AG04449 (cell line): ENCODE measurements around the gene TFPT.

ENCODE experiments used
- CTCF ChIA-PET: fragments of 350-600 bp; formaldehyde crosslinking; extraction: SDS; loops from one replicate; lab custom pipeline; 2021; ENCODE audit warnings: antibody characterized with exemption; lab: Yijun Ruan, JAX
- POLR2A ChIA-PET: fragments of 400-600, 350-600 bp; formaldehyde crosslinking; extraction: SDS; loops from one replicate; lab custom pipeline; 2020; ENCODE audit warnings: antibody characterized with exemption, inconsistent platforms; lab: Yijun Ruan, JAX
- DNase-seq: peaks from one replicate; pipeline ENCODE4 v3.0.0-alpha.2; 2010; ENCODE audit warnings: low read depth, low spot score
- H3K4me3 ChIP-seq: 2 replicates; pipeline ENCODE4 v1.5.1; 2011; ENCODE audit warnings: low read depth, mild to moderate bottlenecking, control low read depth, low read length
- TF ChIP-seq, protein P1 (sequence below): IDR thresholded peaks from one replicate; pipeline ENCODE4 v1.5.1; 2011; ENCODE audit warnings: mild to moderate bottlenecking, moderate library complexity, low read length, control low read depth, inconsistent platforms; ENCODE audit not compliant: insufficient read depth; ENCODE audit errors: missing control alignments

TFPT gene

DNA sequence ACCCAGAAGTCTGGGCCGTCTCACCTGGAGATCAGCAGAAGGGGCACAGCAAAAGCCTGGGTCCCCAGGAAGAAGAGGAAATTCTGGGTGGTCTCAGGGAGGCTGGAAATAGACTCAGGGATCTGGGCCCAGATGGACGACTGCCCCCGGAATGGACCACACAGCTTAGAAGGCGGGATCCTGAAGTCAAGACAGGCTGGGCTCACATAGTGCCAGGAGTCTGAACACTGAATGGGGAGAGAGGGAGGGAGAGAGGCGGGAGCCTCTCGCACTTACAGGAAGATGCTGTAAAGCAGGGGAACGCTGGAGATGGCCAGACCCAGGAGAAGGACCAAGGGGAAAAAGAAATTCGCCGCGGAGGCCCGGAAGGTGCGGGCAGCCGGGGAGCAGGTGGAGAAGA, 45.4 kb upstream of the TFPT start:
- no peak for DNase-seq

DNA sequence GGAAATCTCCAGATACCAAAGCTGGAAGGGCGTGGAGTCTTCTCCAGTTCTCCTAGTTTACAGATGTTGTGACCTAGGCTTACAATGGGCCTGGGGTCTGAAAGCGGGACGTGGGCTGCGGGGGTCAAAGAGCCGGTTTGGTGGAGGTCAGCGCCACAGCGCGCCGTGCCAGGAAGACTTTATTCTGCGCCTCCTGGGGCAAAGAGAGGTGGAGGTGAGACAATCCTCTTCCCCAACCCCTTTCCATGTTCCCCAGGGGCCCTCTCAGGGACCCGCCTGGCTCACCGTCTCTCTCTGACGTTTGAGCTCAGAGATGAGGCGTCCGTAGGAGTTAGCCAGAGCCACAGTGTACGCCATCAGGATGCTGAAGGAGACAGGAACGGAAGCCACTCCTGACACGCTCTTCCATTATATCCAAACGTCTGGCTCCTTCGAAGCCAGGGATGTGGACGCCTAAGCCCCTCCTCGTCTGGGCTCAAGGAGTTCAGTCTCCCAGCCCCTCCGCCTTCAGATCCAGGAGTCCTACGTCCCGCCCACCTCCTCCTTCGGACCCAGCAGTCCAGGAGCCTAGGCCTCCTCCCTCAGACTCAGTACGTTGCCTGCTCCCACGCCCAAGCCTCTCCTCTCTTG, 44.8 kb upstream of the TFPT start:
- no peak for DNase-seq
- CTCF ChIA-PET = interaction anchor here (1.1 to 2.5 kb wide), 4 partner anchors 8 to 74 kb away, joined by 3 to 14 read pairs (median 5); partner anchors contain the start of genes CNOT3 and MBOAT7
- POLR2A ChIA-PET = interaction anchor here (0.7 to 2.0 kb wide), 6 partner anchors 9 to 151 kb away, joined by 4 to 13 read pairs (median 4); partner anchors contain the start of genes CNOT3 and MBOAT7
- peak overlapping the region; percentile 72 for H3K4me3 ChIP-seq
- TF ChIP-seq, protein P1, sequence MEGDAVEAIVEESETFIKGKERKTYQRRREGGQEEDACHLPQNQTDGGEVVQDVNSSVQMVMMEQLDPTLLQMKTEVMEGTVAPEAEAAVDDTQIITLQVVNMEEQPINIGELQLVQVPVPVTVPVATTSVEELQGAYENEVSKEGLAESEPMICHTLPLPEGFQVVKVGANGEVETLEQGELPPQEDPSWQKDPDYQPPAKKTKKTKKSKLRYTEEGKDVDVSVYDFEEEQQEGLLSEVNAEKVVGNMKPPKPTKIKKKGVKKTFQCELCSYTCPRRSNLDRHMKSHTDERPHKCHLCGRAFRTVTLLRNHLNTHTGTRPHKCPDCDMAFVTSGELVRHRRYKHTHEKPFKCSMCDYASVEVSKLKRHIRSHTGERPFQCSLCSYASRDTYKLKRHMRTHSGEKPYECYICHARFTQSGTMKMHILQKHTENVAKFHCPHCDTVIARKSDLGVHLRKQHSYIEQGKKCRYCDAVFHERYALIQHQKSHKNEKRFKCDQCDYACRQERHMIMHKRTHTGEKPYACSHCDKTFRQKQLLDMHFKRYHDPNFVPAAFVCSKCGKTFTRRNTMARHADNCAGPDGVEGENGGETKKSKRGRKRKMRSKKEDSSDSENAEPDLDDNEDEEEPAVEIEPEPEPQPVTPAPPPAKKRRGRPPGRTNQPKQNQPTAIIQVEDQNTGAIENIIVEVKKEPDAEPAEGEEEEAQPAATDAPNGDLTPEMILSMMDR = no peak

More for the DNA sequence above, 45.4 kb upstream of the TFPT start:
- POLR2A ChIA-PET = interaction anchor here (0.7 kb wide), 1 partner anchor 150 kb away, joined by 4 read pairs; no protein-coding TSS in a partner anchor
- TF ChIP-seq, protein P1 = no peak
- CTCF ChIA-PET = interaction anchor here (2.5 kb wide), 1 partner anchor 28 kb away, joined by 14 read pairs; the partner anchor contains the start of gene MBOAT7
- peak overlapping the region; percentile 72 for H3K4me3 ChIP-seq

DNA sequence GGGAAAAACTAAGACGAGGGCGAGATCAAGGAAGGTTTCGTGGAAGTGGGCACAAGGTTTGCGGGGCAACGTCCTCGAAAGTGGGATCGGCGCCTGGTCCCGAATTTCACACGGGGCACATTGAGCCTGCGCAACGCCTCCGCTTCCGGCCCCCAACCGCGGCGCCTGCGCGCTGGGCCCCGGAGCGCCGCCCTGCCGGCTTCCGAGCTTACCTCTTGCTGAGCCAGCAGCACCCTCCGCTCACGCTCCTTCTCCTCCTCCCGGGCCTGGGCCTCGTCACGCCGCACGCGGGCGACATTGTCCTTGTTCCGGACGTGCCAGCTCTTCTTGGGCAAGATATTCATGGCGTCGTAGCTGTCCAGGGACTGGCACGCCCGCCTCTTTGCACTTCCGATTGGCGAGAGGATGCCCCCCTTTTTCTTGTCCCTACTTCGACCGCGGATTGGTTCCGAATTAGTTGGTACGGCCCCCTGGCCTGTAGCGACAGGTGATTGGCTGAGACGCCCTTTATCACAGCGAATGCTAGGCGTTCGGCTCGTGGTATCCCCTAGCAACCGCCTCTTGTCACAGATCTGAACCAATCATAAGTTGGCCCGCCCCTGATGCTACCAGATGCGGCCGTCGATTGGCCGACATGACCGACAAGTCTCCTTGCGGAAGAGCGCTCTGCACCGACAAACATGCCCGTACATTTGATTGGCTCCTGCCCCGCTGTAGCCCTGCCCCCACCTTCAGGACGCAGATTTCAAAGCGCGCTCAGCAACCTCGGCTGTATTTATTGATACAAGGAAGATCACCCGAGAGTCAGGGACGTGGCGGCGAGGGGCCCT, 44.1 kb upstream of the TFPT start, which contains the start of gene LENG1:
Gene LENG1 (minus strand): TSS at position 370 of the 830 bp plus-strand sequence. CDS start 26 bp downstream, at position 344.
- TF ChIP-seq, protein P1 = peak; percentile 25
- ChIA-PET POLR2A (interaction anchor here (0.7 to 2.0 kb wide), 6 partner anchors 8 to 50 kb away, joined by 3 to 13 read pairs (median 4); partner anchors contain the start of genes CNOT3 and MBOAT7), CTCF (interaction anchor here (1.1 to 2.5 kb wide), 8 partner anchors 9 to 75 kb away, joined by 3 to 14 read pairs (median 5); partner anchors contain the start of genes CNOT3 and MBOAT7)
- DNase-seq = peak; percentile 100
- peak within 1 kb of the TSS; percentile 97 for H3K4me3 ChIP-seq

DNA sequence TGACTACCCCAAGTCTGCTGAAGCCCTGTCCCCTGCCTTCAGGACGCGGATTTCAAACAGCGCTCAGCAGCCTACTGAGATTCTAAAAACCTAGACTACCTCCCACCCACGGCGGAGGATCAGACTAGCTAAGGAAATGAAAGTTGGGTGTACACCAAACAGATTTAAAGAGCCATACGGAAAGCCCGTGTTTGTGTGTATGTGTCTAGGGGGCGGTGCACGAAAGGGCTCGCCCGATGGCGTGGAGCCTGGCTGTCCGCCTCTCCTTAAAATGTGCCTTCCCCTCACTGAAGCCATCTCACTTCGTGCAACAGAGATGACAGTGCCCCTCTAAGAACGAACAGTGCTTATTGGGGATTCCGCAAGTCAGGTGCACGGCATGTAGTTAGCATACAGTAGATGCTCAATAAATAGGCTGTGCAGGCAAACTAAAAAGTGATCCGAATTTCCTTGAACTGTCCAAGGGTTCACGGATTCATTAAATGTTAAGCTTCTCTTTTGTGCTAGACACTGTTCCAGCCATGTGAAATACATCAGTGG, 43.4 kb upstream of the TFPT start:
- H3K4me3 ChIP-seq = peak overlapping the region; percentile 97
- TF ChIP-seq, protein P1 = no peak
- DNase-seq = no peak
- POLR2A ChIA-PET = interaction anchor here (0.7 to 2.0 kb wide), 7 partner anchors 8 to 51 kb away, joined by 3 to 13 read pairs (median 5); partner anchors contain the start of genes CNOT3 and MBOAT7
- CTCF ChIA-PET = interaction anchor here (1.1 to 2.5 kb wide), 10 partner anchors 8 to 75 kb away, joined by 3 to 14 read pairs (median 6); partner anchors contain the start of genes CNOT3 and MBOAT7

DNA sequence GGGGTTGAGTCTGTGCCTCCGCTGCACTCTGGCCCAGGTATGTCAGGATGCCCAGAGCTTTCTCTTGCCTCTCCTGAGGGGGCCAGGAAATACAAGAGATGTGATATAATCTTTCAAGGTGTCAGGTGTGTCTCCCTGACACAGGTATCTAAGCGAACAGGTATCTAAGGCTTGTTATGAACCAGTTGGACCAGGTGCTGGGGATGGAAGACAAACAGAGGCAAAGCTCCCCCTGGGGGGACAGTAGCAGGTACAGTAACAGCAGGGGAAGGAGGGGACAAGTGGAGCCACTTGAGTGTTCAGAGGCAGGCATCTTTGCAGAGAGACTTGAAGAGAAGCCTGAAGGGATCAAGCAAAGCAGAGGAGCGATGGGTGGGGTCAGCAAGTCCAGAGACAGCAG, 41.5 kb upstream of the TFPT start:
- no peak for DNase-seq
- TF ChIP-seq, protein P1 = no peak
- no peak overlapping the region for H3K4me3 ChIP-seq
- CTCF ChIA-PET = interaction anchor here (1.4 to 1.8 kb wide), 3 partner anchors 12 to 235 kb away, joined by 3 to 9 read pairs (median 6); no protein-coding TSS in a partner anchor
- POLR2A ChIA-PET = no interaction called here
